GM23248 (cell line): Measurements from ENCODE around the gene RABGAP1L.
"Not testable (repeated sequence)": the region's sequence is repeated elsewhere in the genome, so short reads cannot be mapped to it uniquely, and the experiment has no call there.

Source experiments
- EZH2 ChIP-seq: fragments of 200-600 bp; sonication (generic); IDR thresholded peaks from 2 replicates; pipeline ENCODE4 v1.6.1; 2018; ENCODE audit warnings: antibody characterized with exemption, mild to moderate bottlenecking; ENCODE audit not compliant: insufficient read depth, poor library complexity, severe bottlenecking
- EZH2phosphoT487 ChIP-seq: fragments of 200-600 bp; sonication (generic); IDR thresholded peaks from 2 replicates; pipeline ENCODE4 v1.6.1; 2018; ENCODE audit warnings: antibody characterized with exemption, moderate library complexity, mild to moderate bottlenecking, low read depth; ENCODE audit not compliant: insufficient read depth

- TF ChIP-seq EZH2phosphoT487, EZH2: not testable (repeated sequence)
These were observed 250.5 kb downstream of the RABGAP1L start for GRCh38 chr1:174409801-174410200.
